GM18511 (cell line): Measurements from ENCODE around the gene CIDEA.
A peak's percentile ranks its signal among the peaks of the same experiment; 100 is the strongest.

Experiments
- ATAC-seq: cut with Tn5 transposase; IDR thresholded peaks from one replicate; pipeline ENCODE4 v1.9.1; 2021; ENCODE audit warnings: mild to moderate bottlenecking, moderate library complexity; ENCODE audit not compliant: unreplicated experiment

The CIDEA gene

GRCh38 chr18:12317664-12318333 is 63.6 kb downstream of the CIDEA start:
- no peak for ATAC-seq

GRCh38 chr18:12318334-12318697 is 64.2 kb downstream of the CIDEA start:
- no peak for ATAC-seq

- ATAC-seq: no peak
Observed at GRCh38 chr18:12318857-12319256, 64.7 kb downstream of the CIDEA start.

GRCh38 chr18:12321333-12321732 is 67.2 kb downstream of the CIDEA start:
- peak; percentile 92 for ATAC-seq

- ATAC-seq: no peak
Observed at GRCh38 chr18:12324991-12325725, 71.0 kb downstream of the CIDEA start.

GRCh38 chr18:12325726-12326245 is 71.6 kb downstream of the CIDEA start:
- ATAC-seq: no peak

- no peak for ATAC-seq
Observed at GRCh38 chr18:12326711-12327460, 72.7 kb downstream of the CIDEA start.
